Dermis blood vessel endothelial cell (primary cell): ENCODE results near the gene PPP2R2B. TPM values are rescaled to one million over a fixed set of nuclear protein-coding genes. Genes with fewer than 3 reads are reported as not detected.

ENCODE experiments used
- DNase-seq: peaks from one replicate; pipeline ENCODE4 v3.0.0; 2010
- total RNA-seq: library from RNA; depleted of rRNA; stranded (reverse); fragments of >200 nt; gene quantifications from 2 replicates; pipeline ENCODE4 v1.2.3, GENCODE V29; 2014

The PPP2R2B gene
- total RNA-seq, 1 donor from 2014 or later, result not detected

DNA sequence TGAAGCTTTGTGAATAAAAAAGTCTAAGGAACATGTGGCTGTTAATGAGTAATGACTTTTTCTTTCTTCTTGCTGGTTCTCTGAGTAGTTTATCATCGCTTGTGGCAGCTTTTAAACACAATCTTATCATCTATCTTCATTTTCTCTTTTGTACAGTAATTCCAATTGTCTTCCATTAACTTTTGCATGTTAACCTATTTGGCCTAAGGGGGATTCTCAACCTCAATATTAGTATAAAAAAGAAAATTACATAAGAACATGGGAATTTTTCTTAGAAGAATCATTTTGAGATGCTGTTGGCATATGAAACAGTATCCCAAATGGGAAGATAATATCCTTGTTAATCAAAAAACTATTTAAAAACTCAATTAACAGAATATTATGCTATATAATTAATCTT lies 182.9 kb downstream of the PPP2R2B start:
- no peak for DNase-seq

DNA sequence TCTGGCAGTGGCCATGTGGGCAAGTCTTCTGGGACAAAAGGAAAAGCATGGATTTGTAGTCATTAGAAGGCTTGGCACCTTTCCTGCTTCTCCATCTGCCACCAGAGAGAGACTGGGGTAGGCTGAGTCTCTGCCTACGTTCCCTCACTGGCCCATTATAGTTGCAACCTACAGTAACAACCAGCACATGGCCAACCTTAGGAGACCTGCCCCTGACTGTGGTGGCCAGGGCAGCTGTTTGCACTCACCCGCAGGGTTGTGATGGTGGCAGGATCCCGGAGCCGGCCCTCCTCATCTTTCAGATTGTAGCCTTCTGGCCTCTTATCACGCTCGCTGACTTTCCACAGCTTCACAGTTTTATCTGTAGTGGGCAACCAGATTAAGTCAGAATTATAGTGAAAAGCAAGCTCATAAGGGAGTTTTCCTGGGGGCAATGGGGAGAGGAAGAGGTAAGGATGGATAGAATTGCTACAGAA lies 187.6 kb downstream of the PPP2R2B start:
- no peak for DNase-seq

DNA sequence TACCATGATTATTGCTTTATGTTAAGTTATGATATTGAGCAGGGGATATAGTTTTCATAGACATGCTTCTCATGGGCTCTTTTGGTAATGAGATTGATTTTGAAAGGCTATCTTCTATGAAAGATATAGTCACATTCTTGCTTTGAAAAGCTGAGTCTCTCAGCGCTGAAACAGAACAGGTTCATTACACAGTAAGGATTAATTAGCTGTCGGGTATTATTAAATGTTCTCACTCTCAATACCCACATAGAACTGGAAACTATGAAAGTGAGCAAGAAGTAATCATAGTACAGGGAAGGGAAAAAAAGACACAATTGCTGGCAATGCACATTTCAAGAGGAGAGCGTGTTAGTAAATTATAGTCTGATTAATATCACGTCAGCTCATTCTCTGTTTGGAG lies 190.9 kb downstream of the PPP2R2B start:
- no peak for DNase-seq

- DNase-seq, result no peak
Measured at GRCh38 chr5:146683861-146684260, 194.7 kb downstream of the PPP2R2B start.

DNA sequence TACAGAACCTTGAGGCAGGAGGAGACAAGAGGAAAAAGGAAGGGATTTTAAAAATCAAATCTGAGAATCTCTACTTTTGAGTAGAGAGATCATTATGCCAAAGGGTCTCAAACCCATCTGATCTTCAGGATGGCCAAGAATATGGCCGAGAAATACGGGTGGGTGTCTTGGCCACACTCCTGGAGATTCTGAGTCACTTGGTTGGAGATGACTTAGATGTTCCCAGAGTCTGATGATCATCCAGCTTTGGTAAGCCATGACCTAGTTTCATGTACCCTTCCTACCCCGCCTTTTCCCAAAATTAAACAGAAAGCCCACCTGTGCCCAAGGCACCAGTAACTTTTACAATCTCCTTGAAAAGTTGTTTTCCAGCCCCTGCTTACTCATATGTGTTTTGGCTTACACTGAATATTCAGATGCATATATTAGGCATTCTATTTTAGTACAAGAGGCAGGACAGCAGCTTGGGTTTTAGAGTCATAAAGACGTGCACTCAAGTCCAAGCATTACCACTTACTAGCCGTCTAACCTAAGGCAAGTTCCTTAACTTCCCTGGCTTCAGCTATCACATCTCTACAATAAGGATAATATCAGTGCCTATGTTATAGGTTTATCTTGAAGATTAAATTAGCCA lies 195.5 kb downstream of the PPP2R2B start:
- no peak for DNase-seq

GRCh38 chr5:146681585-146682105 lies 196.9 kb downstream of the PPP2R2B start:
- DNase-seq, result no peak

DNA sequence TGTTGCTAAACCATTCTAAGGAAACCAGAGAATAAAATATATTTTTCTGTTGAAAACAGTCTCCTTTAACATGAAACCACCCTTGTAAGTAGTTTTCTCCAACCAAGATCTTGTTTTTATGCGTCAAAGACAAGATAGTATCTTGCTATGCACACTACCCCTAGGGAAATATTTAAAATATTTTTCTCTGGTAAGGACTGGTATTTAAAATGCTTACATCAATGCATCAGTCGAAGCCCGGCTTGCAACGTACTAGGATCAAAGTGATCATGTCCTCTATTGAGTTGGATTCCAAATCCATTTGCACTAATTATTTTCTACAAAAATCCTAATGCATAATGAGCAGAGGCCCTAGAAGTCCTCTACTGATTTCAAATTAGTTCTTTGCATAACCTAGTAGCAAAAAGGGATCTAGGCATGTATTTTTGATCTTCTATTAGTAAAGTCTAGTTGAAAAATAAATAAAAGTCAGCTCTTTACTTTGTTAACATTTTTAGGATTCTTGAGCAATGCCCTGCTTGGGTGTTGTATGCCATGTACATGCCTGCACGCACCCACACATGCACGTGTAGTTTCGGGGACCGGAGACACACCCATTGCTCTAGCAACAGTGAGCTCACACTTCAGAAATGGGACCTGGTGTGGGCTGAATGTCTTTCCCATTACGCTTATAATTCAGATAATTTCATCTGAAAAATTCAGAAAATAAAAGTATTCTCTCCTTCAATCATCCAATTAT lies 197.5 kb downstream of the PPP2R2B start:
- no peak for DNase-seq

- no peak for DNase-seq
Measured at GRCh38 chr5:146675636-146676035, 202.9 kb downstream of the PPP2R2B start.

DNA sequence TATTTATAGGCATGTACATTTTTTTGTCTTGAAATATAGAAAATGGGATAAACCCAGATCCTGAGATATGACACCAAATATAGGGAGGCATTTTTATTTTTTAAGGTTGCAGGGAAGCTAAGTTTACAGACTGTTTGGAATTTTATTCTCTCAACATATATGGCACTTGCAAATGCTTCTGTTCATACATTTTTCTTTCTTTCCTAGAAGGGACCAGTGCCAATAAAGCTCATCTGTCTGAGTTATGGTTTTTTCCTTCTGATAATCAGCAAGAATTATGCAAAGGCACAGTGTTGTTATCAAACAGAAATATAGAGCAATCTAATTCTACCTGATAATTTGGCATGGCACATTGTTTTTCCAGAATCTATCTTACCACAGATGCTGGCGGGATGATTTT lies 205.7 kb downstream of the PPP2R2B start:
- no peak for DNase-seq

- no peak for DNase-seq
Measured at GRCh38 chr5:146671561-146672295, 206.8 kb downstream of the PPP2R2B start.

GRCh38 chr5:146669656-146670055 lies 208.9 kb downstream of the PPP2R2B start:
- no peak for DNase-seq

DNA sequence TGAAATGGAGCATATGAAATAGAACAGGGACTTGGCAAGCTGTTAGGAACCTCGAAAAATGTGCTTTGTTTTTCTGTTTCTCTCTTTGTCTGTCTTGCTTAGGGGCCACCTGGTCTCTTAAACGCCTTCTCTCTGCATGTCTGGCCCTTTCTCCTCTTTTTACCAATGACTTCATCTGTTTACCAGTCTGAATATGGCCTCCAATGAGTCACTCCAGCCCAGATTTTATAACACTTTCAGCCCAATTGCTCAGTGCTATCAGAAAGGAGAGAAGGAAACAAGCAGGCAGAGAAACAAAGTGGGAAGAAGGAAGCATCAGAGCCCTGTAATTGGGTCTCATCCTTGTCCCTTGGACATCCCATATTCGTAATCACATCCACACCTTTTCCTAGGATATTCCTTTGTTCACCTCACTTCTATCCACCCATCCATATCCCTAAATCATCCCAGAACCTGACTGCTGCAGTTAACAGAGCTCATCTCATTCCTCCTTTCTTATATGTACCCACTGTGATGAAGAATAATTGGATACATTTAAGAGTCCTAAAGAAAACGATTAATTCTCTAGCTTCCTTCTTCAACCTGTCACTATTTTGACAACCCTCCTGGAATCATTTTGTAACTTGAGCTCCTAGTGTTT lies 210.8 kb downstream of the PPP2R2B start:
- DNase-seq, result no peak

GRCh38 chr5:146662229-146662628 lies 216.3 kb downstream of the PPP2R2B start:
- DNase-seq, result peak; percentile 49

GRCh38 chr5:146660376-146660960 lies 218.1 kb downstream of the PPP2R2B start:
- no peak for DNase-seq

DNA sequence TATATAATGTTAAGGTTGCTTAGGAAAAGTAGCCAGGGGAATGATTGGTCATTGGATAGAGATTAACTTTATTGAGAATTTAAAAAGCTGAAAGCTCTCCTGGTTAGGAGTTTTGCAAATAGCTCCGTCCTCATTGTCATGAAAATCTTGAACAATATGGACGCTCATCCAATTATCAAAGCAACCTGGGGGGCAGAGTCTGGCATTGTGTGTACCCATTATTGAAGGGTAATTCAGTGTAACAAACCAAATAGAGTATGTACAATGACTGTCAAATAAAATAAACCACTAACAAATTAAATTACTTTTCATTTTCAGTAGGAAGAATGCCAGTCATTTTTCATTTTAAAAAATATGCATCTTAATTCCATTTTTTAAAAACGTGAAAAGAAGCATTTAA lies 218.6 kb downstream of the PPP2R2B start:
- no peak for DNase-seq

- DNase-seq, result no peak
Measured at GRCh38 chr5:146656703-146657102, 221.9 kb downstream of the PPP2R2B start.

DNA sequence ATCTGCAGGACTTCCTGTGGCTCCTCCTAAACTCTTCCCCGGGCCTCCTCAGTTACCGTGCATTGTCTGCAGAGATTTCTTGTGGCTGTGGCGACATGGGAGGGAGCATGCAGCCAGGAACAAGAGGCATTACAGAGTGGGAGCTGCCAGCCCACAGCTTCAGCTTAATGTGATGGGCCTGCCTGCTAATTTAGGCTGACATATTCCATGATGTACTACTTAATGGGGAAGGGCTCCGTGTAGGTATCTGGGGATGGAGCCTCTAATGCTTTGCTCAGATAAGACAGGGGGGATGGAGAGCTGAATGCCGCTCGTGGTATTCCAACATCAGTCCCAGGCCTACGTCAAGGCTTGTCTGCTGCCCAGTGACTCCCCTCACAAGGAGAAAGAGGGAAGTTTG lies 225.0 kb downstream of the PPP2R2B start:
- DNase-seq, result no peak

GRCh38 chr5:146652547-146652946 lies 226.0 kb downstream of the PPP2R2B start:
- DNase-seq, result no peak

- DNase-seq, result no peak
Measured at GRCh38 chr5:146647656-146648199, 230.8 kb downstream of the PPP2R2B start.

DNA sequence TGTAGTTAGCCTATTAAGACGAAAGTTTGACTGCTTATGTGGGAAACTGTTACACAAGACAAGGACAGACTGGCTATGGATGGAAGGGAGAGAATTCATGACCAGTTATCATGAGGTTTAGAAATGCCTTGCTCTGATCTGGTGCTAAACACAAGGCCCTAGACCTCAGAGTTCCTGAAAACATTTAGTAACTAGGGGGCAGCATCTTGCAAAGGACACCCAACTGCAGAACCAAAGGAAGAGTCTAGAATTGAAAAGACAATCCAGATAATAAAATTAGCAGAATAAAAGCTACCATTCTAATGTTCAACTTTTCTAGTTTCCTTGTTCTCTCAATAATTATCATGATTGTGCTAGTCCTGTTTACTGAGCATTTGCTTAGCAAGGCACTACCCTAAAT lies 232.1 kb downstream of the PPP2R2B start:
- DNase-seq, result no peak

GRCh38 chr5:146645342-146645741 lies 233.2 kb downstream of the PPP2R2B start:
- DNase-seq, result no peak

GRCh38 chr5:146644831-146645230 lies 233.7 kb downstream of the PPP2R2B start:
- DNase-seq, result no peak
